Putamen (tissue), 1 donor: ENCODE results near the gene WWC2.
"Not testable (repeated sequence)": the region's sequence is repeated elsewhere in the genome, so short reads cannot be mapped to it uniquely, and the experiment has no call there.

Experiments
- DNase-seq: peaks from one replicate; pipeline ENCODE4 v3.0.0-alpha.2; 2016; ENCODE audit warnings: low spot score

WWC2 gene

GRCh38 chr4:183299464-183299863 is 200.4 kb downstream of the WWC2 start:
- no peak for DNase-seq

- DNase-seq: no peak
These were observed 201.0 kb downstream of the WWC2 start for GRCh38 chr4:183300070-183300469.

GRCh38 chr4:183300655-183301054 is 201.6 kb downstream of the WWC2 start:
- DNase-seq: no peak

- DNase-seq: no peak
These were observed 204.2 kb downstream of the WWC2 start for GRCh38 chr4:183303301-183303700.

GRCh38 chr4:183304067-183304466 is 205.0 kb downstream of the WWC2 start:
- DNase-seq: no peak

GRCh38 chr4:183304538-183304937 is 205.5 kb downstream of the WWC2 start:
- DNase-seq: no peak

- DNase-seq: no peak
These were observed 207.8 kb downstream of the WWC2 start for GRCh38 chr4:183306811-183307210.

GRCh38 chr4:183312841-183313240 is 213.8 kb downstream of the WWC2 start:
- no peak for DNase-seq

- DNase-seq: no peak
These were observed 215.3 kb downstream of the WWC2 start for GRCh38 chr4:183314336-183314735.

GRCh38 chr4:183314806-183315205 is 215.7 kb downstream of the WWC2 start:
- no peak for DNase-seq

- DNase-seq: no peak
These were observed 219.6 kb downstream of the WWC2 start for GRCh38 chr4:183318656-183319055.

GRCh38 chr4:183320211-183321059 is 221.4 kb downstream of the WWC2 start, which contains the start of gene CLDN22:
CLDN22 (minus strand) TSS chr4:183320276; CDS start chr4:183320218, 58 bp downstream.
- DNase-seq: no peak

- no peak for DNase-seq
These were observed 222.0 kb downstream of the WWC2 start for GRCh38 chr4:183321079-183321478.

- no peak for DNase-seq
These were observed 222.5 kb downstream of the WWC2 start for GRCh38 chr4:183321516-183321915.

GRCh38 chr4:183322326-183322725 is 223.3 kb downstream of the WWC2 start, which contains the start of gene CLDN24:
CLDN24 (minus strand) TSS chr4:183322426; CDS start chr4:183322426, 0 bp downstream.
- no peak for DNase-seq

GRCh38 chr4:183323295-183323694 is 224.2 kb downstream of the WWC2 start:
- DNase-seq: no peak

- not testable (repeated sequence) for DNase-seq
These were observed 225.0 kb downstream of the WWC2 start for GRCh38 chr4:183324056-183324455.

GRCh38 chr4:183324619-183325018 is 225.6 kb downstream of the WWC2 start:
- DNase-seq: no peak

- not testable (repeated sequence) for DNase-seq
These were observed 227.3 kb downstream of the WWC2 start for GRCh38 chr4:183326387-183326786.

- DNase-seq: no peak
These were observed 227.8 kb downstream of the WWC2 start for GRCh38 chr4:183326853-183327252.

GRCh38 chr4:183327827-183328226 is 228.8 kb downstream of the WWC2 start:
- DNase-seq: no peak

- no peak for DNase-seq
These were observed 229.8 kb downstream of the WWC2 start for GRCh38 chr4:183328832-183329231.

- no peak for DNase-seq
These were observed 230.2 kb downstream of the WWC2 start for GRCh38 chr4:183329244-183329643.
